Suprapubic skin (tissue), 3 donors: ENCODE data around the gene MYOM1.

Experiments used
- POLR2AphosphoS5 ChIP-seq, 3 donors: sonication (generic); formaldehyde crosslinking; IDR thresholded peaks; one replicate each; pipeline ENCODE4 v1.6.1; 2017; ENCODE audit warnings: antibody characterized with exemption in 3 of 3
- TF ChIP-seq, protein P1 (sequence below), 2 donors: fragments of 200-600 bp in 1 of 2; fragments of 450-650 bp in 1 of 2; sonication (generic) in 1 of 2; IDR thresholded peaks; one replicate each; pipeline ENCODE4 v1.5.1; 2016 to 2019; ENCODE audit warnings: antibody characterized with exemption in 2 of 2, mild to moderate bottlenecking in 1 of 2, moderate library complexity in 1 of 2

DNA sequence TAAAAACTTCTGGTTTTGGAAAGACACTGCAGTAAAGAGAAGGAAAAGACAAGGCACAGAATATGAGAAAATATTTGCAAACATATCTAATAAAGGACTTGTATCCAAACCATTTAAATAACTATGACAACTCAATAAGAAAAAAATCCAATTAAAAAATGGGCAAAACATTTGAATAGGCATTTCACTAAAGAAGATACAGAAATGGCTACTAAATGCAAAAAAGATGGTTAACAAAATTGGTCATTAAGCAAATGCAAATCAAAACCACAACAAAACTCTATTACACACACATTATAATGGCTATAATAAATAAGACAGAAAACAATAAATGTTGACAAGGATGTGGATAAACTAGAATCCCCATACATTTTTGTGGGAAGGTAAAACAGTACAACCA is 14.5 kb downstream of the MYOM1 start:
- TF ChIP-seq, protein P1, sequence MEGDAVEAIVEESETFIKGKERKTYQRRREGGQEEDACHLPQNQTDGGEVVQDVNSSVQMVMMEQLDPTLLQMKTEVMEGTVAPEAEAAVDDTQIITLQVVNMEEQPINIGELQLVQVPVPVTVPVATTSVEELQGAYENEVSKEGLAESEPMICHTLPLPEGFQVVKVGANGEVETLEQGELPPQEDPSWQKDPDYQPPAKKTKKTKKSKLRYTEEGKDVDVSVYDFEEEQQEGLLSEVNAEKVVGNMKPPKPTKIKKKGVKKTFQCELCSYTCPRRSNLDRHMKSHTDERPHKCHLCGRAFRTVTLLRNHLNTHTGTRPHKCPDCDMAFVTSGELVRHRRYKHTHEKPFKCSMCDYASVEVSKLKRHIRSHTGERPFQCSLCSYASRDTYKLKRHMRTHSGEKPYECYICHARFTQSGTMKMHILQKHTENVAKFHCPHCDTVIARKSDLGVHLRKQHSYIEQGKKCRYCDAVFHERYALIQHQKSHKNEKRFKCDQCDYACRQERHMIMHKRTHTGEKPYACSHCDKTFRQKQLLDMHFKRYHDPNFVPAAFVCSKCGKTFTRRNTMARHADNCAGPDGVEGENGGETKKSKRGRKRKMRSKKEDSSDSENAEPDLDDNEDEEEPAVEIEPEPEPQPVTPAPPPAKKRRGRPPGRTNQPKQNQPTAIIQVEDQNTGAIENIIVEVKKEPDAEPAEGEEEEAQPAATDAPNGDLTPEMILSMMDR (IDR thresholded peaks at IDR 0.05) = no peak
- TF ChIP-seq POLR2AphosphoS5 (IDR thresholded peaks at IDR 0.05) = no peak
